ENCODE measurements around the gene CCDC136. TPM values are rescaled to one million over a fixed set of nuclear protein-coding genes. Genes with fewer than 3 reads are reported as not detected.
A peak's percentile ranks its signal among the peaks of the same experiment; 100 is the strongest.

CCDC136 gene
- total RNA-seq, 1 experiment from 2014 or later: 1.1 TPM

GRCh38 chr7:128831178-128831993 is 39.6 kb downstream of the CCDC136 start:
- Histone ChIP-seq H3K4me3 (ENCODE audit: low read depth in 2 of 2, low read length in 2 of 2) (peak overlapping the region; percentile 33 to 43; a peak in 2 of 4 replicates), H3K27me3 (ENCODE audit: control insufficient read depth, insufficient read depth, low read length) (no peaks in the 10 kb centered on the region), H3K27ac (ENCODE audit: low read length) (no peak overlapping the region), H3K9me3 (ENCODE audit: control insufficient read depth, insufficient read depth, low read depth, low read length) (no peaks in the 10 kb centered on the region), H3K36me3 (ENCODE audit: control insufficient read depth, insufficient read depth, low read length) (no peaks in the 10 kb centered on the region), H3K4me1 (ENCODE audit: control insufficient read depth, insufficient read depth, low read length) (peaks cover 23% of the 10 kb centered on the region)
- intact Hi-C loops (cut with micrococcal nuclease; ENCODE audit: unreplicated experiment) (no loop called here), in situ Hi-C loops (cut with HindIII; ENCODE audit: low pct_unique_long_range_greater_than_20kb, low sequenced_read_pairs) (no loop called here)
- DNase-seq (ENCODE audit: low read depth, low spot score) (no peak), ATAC-seq (peak; percentile 31; the same call in 1 of the 2 replicates)
- no TSS peak for BruUV-seq (replicated peaks)
- no peak for TF ChIP-seq REST (IDR thresholded peaks at IDR 0.05; ENCODE audit: insufficient read depth in 1 of 2, low read depth in 2 of 2, low read length in 1 of 2)
- TF ChIP-seq SIN3A (IDR thresholded peaks at IDR 0.05; ENCODE audit: borderline replicate concordance, insufficient read depth, low read depth, low read length): no peak
- no peak for TF ChIP-seq CTCF (IDR thresholded peaks at IDR 0.05)
- POLR2A ChIA-PET: interaction anchor here (0.7 kb wide), 1 partner anchor 105 kb away, joined by 4 read pairs; no protein-coding TSS in a partner anchor
- CTCF ChIA-PET: interaction anchor here (0.6 kb wide), 2 partner anchors 39 to 164 kb away, joined by 4 to 7 read pairs; no protein-coding TSS in a partner anchor

- ChIA-PET CTCF (interaction anchor here (0.6 kb wide), 2 partner anchors 38 to 165 kb away, joined by 4 to 7 read pairs; no protein-coding TSS in a partner anchor), POLR2A (interaction anchor here (0.7 kb wide), 1 partner anchor 104 kb away, joined by 4 read pairs; no protein-coding TSS in a partner anchor)
- intact Hi-C loops (cut with micrococcal nuclease; ENCODE audit: unreplicated experiment) (no loop called here), in situ Hi-C loops (cut with HindIII; ENCODE audit: low pct_unique_long_range_greater_than_20kb, low sequenced_read_pairs) (no loop called here)
- peak overlapping the region in 1 of 2 experiments; percentile 43; a peak in 1 of 4 replicates for H3K4me3 ChIP-seq (ENCODE audit: low read depth in 2 of 2, low read length in 2 of 2)
- H3K27me3 ChIP-seq (ENCODE audit: control insufficient read depth, insufficient read depth, low read length): no peaks in the 10 kb centered on the region
- no peak for ATAC-seq
- H3K4me1 ChIP-seq (ENCODE audit: control insufficient read depth, insufficient read depth, low read length): peaks cover 23% of the 10 kb centered on the region
- DNase-seq (ENCODE audit: low read depth, low spot score): no peak
- no peaks in the 10 kb centered on the region for H3K36me3 ChIP-seq (ENCODE audit: control insufficient read depth, insufficient read depth, low read length)
- no peak overlapping the region for H3K27ac ChIP-seq (ENCODE audit: low read length)
- no TSS peak for BruUV-seq (replicated peaks)
- no peaks in the 10 kb centered on the region for H3K9me3 ChIP-seq (ENCODE audit: control insufficient read depth, insufficient read depth, low read depth, low read length)
- TF ChIP-seq CTCF (IDR thresholded peaks at IDR 0.05) (no peak), POLR2AphosphoS5 (IDR thresholded peaks at IDR 0.05; ENCODE audit: low read depth, low read length) (no peak), REST (IDR thresholded peaks at IDR 0.05; ENCODE audit: insufficient read depth in 1 of 2, low read depth in 2 of 2, low read length in 1 of 2) (no peak), SIN3A (IDR thresholded peaks at IDR 0.05; ENCODE audit: borderline replicate concordance, insufficient read depth, low read depth, low read length) (no peak), TCF7L2 (IDR thresholded peaks at IDR 0.05; ENCODE audit: low read depth, low read length) (no peak)
Observed at GRCh38 chr7:128831994-128832879, 40.5 kb downstream of the CCDC136 start.

Measured in Panc1 (cell line).